HG03354 (cell line): Measurements from ENCODE around the gene LMOD1.

ENCODE experiments used
- ATAC-seq: cut with Tn5 transposase; IDR thresholded peaks from one replicate; pipeline ENCODE4 v1.9.1; 2021; ENCODE audit warnings: mild to moderate bottlenecking; ENCODE audit not compliant: unreplicated experiment, poor library complexity, severe bottlenecking

Gene LMOD1

DNA sequence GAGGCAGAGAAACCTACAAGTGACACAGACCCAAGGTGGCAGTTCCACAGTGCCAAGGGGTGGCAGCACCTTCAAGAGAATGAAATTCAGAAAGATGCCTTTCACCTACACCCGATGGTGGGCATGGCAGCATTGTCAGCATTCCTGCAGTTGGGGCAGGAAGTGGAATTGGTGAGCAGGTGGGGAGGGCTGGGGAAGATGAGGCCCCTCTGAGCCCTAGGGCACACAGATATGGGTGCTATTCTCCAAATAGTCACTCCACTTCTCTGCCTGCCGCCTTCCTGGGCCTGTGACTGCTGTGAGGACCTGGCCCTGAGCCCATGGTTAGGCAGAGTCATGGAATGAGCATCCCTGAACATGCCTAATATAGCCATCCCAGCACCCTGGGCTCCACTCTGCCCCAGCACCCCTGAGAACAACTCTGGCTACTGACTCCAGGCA is 49.4 kb downstream of the LMOD1 start:
- ATAC-seq: no peak

DNA sequence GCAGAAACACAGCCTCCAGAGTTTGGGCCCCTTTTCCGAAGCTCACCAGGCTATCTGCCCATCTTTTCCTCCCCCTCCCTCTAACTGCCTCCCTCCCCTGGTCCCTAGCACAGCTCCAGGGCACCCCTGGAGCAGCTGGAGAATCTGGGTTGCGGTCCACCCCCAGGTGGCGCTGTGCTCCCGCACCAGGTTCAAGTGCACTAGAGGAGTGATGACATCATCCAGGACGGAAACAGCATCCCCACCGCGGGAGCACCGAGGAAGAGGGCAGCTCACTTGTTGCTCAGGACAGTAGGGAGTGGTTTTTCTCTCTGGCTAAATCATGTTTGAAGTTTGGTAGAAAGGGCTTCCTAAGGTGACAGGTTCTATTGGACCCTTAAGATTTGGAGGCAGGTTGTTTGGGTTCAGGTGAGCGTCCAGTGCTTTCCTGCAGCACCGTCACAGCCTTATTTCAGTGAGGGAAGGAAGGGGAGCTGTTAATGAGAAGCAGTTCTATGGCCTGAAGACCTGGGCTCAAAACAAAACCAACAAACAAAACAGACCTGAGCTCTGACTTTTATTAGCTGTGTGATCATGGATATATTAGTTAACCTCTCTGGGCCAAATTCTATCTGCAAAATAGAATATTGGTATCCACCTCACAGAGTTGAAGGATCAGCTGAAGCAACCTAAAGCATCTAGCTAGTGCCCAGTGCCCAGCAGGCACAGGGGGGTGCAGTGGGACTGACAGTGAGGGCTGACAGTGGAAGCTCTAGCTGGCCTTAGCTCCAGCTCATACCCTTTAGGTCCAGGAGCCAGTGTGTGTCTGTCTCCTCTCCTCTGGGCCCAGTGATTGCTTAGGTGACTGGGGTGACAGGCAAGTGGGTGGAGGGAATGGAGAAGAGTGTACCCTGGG is 50.2 kb downstream of the LMOD1 start:
- peak; percentile 86 for ATAC-seq

DNA sequence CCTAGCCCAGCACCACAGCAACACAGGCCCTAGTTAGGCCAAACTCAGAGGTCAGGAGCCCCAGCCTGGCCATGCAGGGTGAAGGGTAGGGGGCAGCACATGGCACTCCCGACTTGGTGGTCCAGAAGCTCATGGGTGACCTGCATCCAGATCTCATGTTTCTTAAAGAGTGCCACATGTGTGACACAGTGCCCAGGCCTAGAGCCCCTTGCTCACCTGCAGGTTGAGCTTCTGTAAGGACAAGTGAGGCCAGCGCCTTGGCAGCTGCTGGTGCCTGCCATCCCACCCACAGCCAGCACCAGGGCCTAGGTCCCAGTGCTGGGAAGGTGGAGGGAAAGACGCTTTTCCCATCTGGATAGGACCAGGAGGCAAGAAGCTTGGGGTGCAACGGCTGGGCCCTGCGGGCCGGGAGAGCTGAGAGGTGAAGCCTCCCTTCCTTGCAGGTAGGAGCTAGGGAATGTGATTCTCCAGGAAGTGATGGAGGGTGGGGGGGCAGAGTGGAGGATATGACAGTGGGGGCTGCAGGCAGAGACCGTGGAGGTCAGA is 51.2 kb downstream of the LMOD1 start:
- ATAC-seq: no peak

DNA sequence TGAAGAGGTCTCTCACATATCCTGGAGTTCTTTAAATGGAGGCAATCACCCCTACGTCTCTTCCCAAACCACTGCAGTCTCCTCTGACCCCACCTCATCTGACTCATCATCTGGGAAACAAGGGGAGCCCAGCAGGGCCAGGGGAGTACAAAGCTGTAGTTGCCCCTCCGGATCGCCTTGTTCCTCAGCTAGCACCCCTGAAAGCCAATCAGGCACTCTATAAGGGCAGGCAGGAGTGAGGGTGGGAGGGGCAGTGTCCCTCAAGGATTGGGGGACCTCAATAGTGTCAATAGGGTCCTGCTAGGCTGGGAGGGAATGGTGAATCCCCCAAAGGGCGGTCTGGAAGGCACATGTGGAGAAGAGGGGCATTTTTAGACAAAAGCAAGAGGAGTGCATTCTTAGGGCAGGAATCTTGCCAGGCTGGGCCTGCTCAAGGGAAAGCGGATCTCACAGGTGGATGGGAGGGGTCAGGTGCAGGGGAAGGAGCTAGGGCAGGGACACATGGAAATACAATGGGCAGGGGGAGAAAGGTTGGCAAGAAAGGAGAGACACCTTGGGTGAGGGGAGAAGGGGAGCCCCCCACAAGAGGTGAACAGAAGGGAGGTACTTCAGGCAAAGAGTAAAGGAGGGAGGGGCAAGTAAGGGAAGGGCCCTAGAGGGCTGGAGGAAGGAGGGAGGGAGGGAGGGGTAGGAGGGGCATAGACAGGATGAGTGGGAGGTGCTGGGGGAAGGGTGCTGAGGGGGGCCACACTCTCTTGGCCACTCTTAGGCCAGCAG is 51.8 kb downstream of the LMOD1 start:
- no peak for ATAC-seq

DNA sequence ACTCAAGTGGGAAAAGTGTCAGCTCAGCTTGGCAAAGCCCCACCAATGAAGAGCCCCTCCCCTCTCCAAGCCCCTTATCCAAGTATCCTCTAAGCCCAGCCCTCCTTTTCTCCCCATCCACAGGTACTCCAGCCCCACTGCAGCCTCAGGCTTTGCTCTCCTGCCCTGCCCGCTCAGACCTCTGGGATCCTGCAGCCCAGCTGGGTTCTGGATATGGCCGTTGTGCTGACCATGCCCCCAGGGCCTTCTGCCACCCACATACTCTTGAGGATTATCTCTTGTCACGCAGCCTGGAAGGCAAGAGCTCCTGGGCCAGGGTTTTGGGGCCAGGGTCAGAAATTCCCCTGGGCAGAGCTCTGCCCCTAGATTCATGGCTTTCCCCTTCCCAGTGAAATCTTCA is 52.9 kb downstream of the LMOD1 start:
- ATAC-seq: no peak

DNA sequence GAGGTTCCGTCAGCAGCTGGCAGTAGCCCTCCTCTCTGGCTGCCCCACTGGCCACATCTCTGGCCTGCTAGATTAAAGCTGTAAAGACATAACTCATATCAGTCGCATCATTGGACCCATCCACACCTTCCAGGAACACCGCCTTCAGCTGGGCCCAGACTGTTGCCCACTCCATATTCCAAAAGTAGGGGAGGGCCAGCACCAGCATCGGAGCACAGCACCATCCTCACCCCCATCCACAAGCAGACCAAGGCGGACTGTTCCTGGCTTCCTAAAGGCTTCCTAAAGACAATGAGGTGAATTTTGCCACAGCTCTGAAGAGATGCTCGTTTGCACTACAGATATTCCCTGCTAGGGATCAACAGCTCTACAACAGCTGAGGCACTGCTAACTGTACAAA is 54.1 kb downstream of the LMOD1 start:
- ATAC-seq: no peak

GRCh38 chr1:201891451-201892045 is 54.8 kb downstream of the LMOD1 start:
- ATAC-seq: no peak

GRCh38 chr1:201890806-201891450 is 55.4 kb downstream of the LMOD1 start:
- ATAC-seq: no peak

- no peak for ATAC-seq
Measured at GRCh38 chr1:201890223-201890622, 56.1 kb downstream of the LMOD1 start.

DNA sequence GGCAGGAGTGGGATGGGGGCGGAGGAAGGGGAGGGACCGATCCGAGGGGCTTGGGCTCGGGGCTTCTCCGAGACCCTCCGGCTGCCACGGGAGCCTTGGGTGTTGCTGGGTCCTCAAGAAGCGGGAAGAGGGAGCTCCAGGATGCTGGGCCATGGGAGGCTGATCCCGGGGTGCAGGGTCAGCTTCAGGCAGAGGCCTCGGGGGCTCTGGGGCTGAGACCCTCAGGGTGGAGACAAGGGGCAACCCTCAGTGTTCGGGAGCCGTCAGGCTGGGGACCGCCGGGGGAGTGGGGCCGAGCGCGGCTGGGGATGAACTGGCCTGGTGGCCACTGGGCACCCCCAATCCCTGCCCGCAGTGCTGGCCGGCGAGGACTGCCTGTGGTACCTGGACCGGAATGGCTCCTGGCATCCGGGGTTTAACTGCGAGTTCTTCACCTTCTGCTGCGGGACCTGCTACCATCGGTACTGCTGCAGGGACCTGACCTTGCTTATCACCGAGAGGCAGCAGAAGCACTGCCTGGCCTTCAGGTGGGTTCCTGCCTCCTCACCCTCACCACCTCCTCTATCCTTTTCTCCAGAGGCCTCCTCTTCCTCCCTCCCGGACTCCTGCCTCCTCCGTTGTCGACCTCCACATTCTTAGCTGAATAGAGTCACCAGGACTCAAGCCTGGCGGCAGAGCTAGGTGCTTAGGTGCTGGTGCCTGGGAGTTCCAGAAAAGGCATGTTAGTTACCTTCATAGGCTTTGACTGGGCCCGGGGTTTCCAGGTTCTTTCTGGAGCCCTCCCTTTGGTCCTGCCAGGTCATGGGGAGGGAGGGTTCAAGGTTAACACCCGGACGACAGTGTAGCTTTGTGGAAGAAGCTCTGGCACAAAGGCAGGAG is 57.0 kb downstream of the LMOD1 start:
- no peak for ATAC-seq

DNA sequence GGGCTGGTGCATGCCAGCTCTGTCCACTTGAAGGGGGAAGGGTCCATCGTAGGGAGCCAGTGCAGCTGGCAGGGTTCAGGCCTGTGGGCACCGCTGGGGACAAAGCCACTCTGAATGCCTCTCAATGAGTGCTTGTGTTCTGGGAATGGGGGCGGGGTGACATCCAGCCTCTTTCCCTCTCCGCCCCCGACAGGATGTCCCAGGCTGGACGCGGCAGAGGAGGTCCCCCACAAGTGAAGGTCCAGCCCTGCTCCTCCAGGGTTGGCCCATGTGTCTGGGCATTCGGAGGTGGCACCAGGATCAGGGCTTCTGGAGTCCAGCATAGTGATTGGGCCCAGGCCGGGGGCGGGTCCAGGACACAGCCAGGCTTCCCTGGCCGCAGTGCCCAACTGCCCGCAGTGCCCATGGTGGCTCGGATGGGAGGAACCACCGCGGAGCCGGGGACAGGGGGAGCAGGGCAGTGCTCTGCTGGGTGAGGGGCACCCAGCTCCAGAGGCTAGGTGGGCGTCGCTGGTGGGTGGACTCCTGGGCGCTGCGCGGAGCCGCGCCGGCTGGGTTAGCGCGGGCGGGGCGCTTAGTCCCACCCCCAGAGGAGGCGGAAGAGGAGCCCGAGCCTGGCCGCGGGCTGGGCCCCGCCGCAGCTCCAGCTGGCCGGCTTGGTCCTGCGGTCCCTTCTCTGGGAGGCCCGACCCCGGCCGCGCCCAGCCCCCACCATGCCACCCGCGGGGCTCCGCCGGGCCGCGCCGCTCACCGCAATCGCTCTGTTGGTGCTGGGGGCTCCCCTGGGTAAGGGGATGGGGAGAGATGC is 57.9 kb downstream of the LMOD1 start, which contains the start of gene SHISA4:
Gene SHISA4, plus strand, starts transcription at position 617 of the 808 bp plus-strand sequence. Its CDS starts 97 bp downstream, at position 714.
- ATAC-seq: no peak

DNA sequence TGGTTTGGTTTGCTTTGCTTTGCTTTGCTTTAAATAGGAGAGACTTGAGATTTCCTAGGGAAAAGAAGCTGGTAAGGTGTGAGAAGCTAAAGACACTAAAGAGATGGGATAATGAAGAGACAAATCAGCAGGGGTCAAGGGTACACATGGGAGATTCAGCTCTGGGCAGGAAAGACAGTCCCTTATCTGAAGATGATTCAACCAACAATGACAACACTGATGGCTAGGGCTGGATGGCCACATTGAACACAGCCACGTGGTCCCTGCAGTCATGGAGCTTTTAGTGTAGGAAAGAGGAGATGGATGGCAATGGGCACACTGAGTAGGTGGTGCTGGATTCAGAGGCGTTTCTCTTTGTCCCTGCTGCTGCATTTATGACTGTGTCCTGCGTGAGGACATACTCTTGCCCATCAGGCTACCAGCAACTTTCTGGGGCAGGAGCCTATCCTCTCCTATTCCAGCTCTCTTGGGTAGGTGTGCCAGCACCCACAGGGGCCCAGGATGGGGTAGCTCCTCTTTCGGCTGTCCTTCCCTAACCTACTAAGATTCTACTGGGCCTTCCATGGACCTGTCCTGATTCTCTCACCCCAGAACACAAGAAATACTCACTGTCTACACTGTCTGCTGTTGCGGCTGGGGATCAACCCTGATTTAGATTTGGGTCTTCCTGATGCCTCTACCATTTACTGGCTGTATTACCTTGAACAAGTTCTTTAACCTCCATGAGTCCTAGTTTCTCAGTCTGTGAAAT is 59.1 kb downstream of the LMOD1 start:
- no peak for ATAC-seq

- no peak for ATAC-seq
Measured at GRCh38 chr1:201886103-201886885, 60.1 kb downstream of the LMOD1 start.

- no peak for ATAC-seq
Measured at GRCh38 chr1:201885531-201886075, 60.7 kb downstream of the LMOD1 start.

DNA sequence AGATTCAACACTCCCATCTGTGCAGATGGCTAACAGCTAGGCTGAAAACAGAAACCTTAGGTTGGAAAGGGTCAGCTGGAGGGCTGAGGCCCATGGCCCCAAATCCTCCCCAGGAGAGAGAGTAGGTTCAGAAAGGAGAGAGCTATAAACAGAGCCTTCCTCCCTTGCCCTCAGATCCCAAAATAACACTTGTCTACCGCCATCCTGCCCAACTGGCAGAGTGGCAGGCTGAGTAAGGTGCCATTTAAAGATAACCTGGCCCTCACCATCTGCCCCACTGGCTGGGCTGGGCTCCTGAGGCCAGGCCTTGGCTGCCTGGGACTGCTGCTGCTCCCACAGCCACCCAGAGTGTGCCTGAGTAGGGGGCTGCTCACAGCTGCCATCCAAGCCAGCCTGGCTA is 61.9 kb downstream of the LMOD1 start:
- ATAC-seq: no peak

DNA sequence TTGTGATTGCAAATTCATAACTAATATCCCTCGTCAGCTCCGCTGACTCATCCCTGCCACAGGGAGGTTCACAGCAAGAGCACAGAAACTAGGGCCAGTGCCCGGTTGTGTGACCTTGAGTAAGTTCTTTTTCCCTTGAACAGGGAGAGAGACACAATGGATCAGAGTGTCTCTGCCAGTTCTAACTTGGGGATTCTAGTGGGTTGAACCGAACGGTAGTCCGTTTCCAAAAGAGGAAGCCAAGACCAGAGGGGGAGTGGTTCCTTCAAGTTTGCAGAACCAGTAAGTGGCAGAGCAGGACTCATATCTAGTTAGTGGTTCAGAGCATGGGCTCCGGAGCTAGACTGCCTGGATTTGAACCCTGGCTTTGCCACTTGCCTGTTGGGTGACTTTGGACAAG is 62.6 kb downstream of the LMOD1 start:
- no peak for ATAC-seq
